ENCODE results near the gene RASGRP2.

GRCh38 chr11:64690235-64690634 is 53.7 kb downstream of the RASGRP2 start:
- TF ChIP-seq CTCF (IDR thresholded peaks at IDR 0.05; ENCODE audit: low read depth, low read length) (no peak), EZH2phosphoT487 (IDR thresholded peaks at IDR 0.05; ENCODE audit: low read depth) (no peak)
